GM12892 (cell line): Measurements from ENCODE around the gene FGF19.

Source experiments
- DNase-seq: peaks from one replicate; pipeline ENCODE4 v3.0.0; 2011; ENCODE audit not compliant: insufficient read length
- FAIRE-seq: peaks from 2 replicates; lab custom pipeline; 2011; peaks lifted over from hg19 to GRCh38; lab: Jason Lieb, UNC
- POLR2A ChIP-seq: IDR thresholded peaks from 2 replicates; pipeline ENCODE4 v1.6.1; 2011; ENCODE audit warnings: low read depth, low read length, control low read depth
- POLR2AphosphoS5 ChIP-seq: IDR thresholded peaks from 2 replicates; pipeline ENCODE4 v1.6.1; 2011; ENCODE audit warnings: low read depth, low read length, control low read depth
- TAF1 ChIP-seq: IDR thresholded peaks from 2 replicates; pipeline ENCODE4 v1.6.1; 2011; ENCODE audit warnings: low read depth, mild to moderate bottlenecking, control low read depth, low read length, borderline replicate concordance

FGF19 gene

DNA sequence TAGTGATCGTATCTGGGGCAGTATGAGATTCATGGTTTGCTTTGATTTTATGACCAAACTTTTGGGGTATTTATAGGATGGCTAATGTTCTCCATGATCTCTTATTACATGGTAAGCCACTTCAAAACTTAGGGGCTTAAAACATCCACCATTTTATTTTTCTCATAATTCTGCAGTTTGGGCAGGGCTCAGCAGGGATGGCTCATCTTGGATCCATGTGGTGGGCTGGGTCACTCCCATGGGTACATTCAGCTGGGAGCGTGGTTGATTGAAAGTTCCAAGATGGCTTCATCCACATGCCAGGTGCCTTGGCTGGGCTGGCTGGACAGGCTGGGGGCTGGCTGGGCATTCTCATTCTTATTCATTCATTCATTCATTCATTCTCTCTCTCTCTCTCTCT lies 30.5 kb upstream of the FGF19 start:
- no peak for FAIRE-seq
- TF ChIP-seq TAF1 (no peak), POLR2A (no peak), POLR2AphosphoS5 (no peak)
- no peak for DNase-seq

- DNase-seq (no peak), FAIRE-seq (no peak)
- TF ChIP-seq POLR2AphosphoS5 (no peak), POLR2A (no peak), TAF1 (no peak)
These were observed 29.1 kb upstream of the FGF19 start for GRCh38 chr11:69732910-69733309.

GRCh38 chr11:69731110-69731509 lies 27.3 kb upstream of the FGF19 start:
- TF ChIP-seq POLR2A (no peak), POLR2AphosphoS5 (no peak), TAF1 (no peak)
- no peak for DNase-seq
- no peak for FAIRE-seq

DNA sequence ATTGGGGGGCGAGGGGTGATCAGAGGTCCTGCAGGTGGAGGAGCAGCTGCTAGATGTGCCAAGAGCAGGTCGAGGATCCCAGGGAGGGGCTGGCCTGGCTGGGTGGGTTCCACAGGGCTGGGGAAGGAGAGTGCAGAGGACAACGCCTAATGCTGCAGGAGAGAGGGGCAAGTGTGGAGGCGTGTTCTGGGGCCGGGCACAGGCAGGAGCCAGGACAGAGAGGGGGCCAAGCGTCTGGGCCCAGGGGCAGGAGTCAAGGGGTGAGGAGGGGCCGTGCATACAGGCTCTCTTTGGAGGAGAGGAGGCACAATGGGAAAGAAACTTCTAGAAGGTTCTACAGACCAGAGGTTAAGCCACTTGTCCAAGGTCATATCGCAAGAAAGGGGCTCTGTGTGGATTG lies 26.7 kb upstream of the FGF19 start:
- no peak for TF ChIP-seq POLR2A
- no peak for TF ChIP-seq TAF1
- no peak for TF ChIP-seq POLR2AphosphoS5
- FAIRE-seq = no peak
- DNase-seq = no peak

- TF ChIP-seq TAF1 = no peak
- no peak for TF ChIP-seq POLR2A
- TF ChIP-seq POLR2AphosphoS5 = no peak
- FAIRE-seq = no peak
- DNase-seq = no peak
These were observed 25.4 kb upstream of the FGF19 start for GRCh38 chr11:69729252-69729651.

DNA sequence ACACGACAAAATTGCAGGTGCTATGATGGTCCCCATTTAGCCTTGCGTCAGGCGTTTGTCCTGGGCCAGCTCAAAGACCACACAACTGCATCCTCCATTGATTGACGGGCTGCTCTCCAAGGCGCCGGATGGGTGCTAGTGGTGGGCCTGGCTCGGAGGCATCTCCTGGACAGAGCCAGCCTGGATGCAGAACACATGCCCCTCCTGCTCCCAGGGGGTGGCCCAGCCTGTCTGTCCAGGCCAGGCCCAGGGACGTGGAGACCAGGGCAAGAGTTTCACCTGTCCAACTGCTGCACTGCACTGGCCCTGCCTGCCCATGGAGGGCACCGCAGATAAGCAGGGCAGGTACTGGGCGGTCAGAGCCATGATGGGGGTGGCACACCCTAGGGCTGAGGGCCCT lies 23.4 kb upstream of the FGF19 start:
- DNase-seq (no peak), FAIRE-seq (no peak)
- TF ChIP-seq TAF1 = no peak
- no peak for TF ChIP-seq POLR2AphosphoS5
- TF ChIP-seq POLR2A = no peak

- no peak for TF ChIP-seq POLR2A
- no peak for TF ChIP-seq TAF1
- TF ChIP-seq POLR2AphosphoS5 = no peak
- DNase-seq (no peak), FAIRE-seq (no peak)
These were observed 22.7 kb upstream of the FGF19 start for GRCh38 chr11:69726481-69726880.

- FAIRE-seq = no peak
- no peak for TF ChIP-seq POLR2A
- DNase-seq = no peak
These were observed 22.2 kb upstream of the FGF19 start for GRCh38 chr11:69726019-69726418.

- no peak for DNase-seq
- no peak for FAIRE-seq
- TF ChIP-seq TAF1 = no peak
- no peak for TF ChIP-seq POLR2A
- no peak for TF ChIP-seq POLR2AphosphoS5
These were observed 17.9 kb upstream of the FGF19 start for GRCh38 chr11:69721745-69722144.

GRCh38 chr11:69721106-69721505 lies 17.3 kb upstream of the FGF19 start:
- no peak for TF ChIP-seq POLR2AphosphoS5
- no peak for TF ChIP-seq TAF1
- no peak for TF ChIP-seq POLR2A
- DNase-seq (no peak), FAIRE-seq (no peak)

GRCh38 chr11:69718912-69719311 lies 15.1 kb upstream of the FGF19 start:
- TF ChIP-seq TAF1 (no peak), POLR2A (no peak)
- FAIRE-seq (no peak), DNase-seq (no peak)

- no peak for FAIRE-seq
- no peak for TF ChIP-seq POLR2A
- no peak for TF ChIP-seq POLR2AphosphoS5
- TF ChIP-seq TAF1 = no peak
- DNase-seq = peak; percentile 57
These were observed 14.3 kb upstream of the FGF19 start for GRCh38 chr11:69718147-69718546.
